Measurements from ENCODE around the gene TBC1D22A. TPM values are rescaled to one million over a fixed set of nuclear protein-coding genes. Genes with fewer than 3 reads are reported as not detected.

TBC1D22A gene
- total RNA-seq, 1 donor from 2014 or later = 28.9 TPM

- Mint-ChIP-seq H3K4me3 (ENCODE audit: unreplicated experiment) (no peak overlapping the region), H3K27me3 (ENCODE audit: unreplicated experiment) (no peaks in the 10 kb centered on the region), H3K36me3 (ENCODE audit: unreplicated experiment) (peaks cover 15% of the 10 kb centered on the region), H3K4me1 (ENCODE audit: unreplicated experiment) (no peaks in the 10 kb centered on the region), H3K9me3 (ENCODE audit: unreplicated experiment) (peaks cover 20% of the 10 kb centered on the region), H3K27ac (ENCODE audit: unreplicated experiment) (no peak overlapping the region)
- peak; percentile 83 for DNase-seq (ENCODE audit: extremely low spot score, unreplicated experiment)
- no peak for TF ChIP-seq CTCF (IDR thresholded peaks at IDR 0.05)
Measured at GRCh38 chr22:47176573-47177333, 414.3 kb downstream of the TBC1D22A start.

GRCh38 chr22:47177334-47177815 lies 414.9 kb downstream of the TBC1D22A start:
- no peak for TF ChIP-seq CTCF (IDR thresholded peaks at IDR 0.05)
- H3K27me3 Mint-ChIP-seq (ENCODE audit: unreplicated experiment) = no peaks in the 10 kb centered on the region
- DNase-seq (ENCODE audit: extremely low spot score, unreplicated experiment) = no peak
- no peaks in the 10 kb centered on the region for H3K4me1 Mint-ChIP-seq (ENCODE audit: unreplicated experiment)
- peaks cover 20% of the 10 kb centered on the region for H3K9me3 Mint-ChIP-seq (ENCODE audit: unreplicated experiment)
- H3K4me3 Mint-ChIP-seq (ENCODE audit: unreplicated experiment) = no peak overlapping the region
- H3K27ac Mint-ChIP-seq (ENCODE audit: unreplicated experiment) = no peak overlapping the region
- peaks cover 15% of the 10 kb centered on the region for H3K36me3 Mint-ChIP-seq (ENCODE audit: unreplicated experiment)

- Mint-ChIP-seq H3K27ac (ENCODE audit: unreplicated experiment) (no peak overlapping the region), H3K4me1 (ENCODE audit: unreplicated experiment) (no peaks in the 10 kb centered on the region), H3K9me3 (ENCODE audit: unreplicated experiment) (peaks cover 24% of the 10 kb centered on the region), H3K36me3 (ENCODE audit: unreplicated experiment) (peaks cover 17% of the 10 kb centered on the region), H3K27me3 (ENCODE audit: unreplicated experiment) (no peaks in the 10 kb centered on the region), H3K4me3 (ENCODE audit: unreplicated experiment) (no peak overlapping the region)
- DNase-seq (ENCODE audit: extremely low spot score, unreplicated experiment) = no peak
- TF ChIP-seq CTCF (IDR thresholded peaks at IDR 0.05) = no peak
Measured at GRCh38 chr22:47178339-47178738, 415.9 kb downstream of the TBC1D22A start.

- H3K27ac Mint-ChIP-seq (ENCODE audit: unreplicated experiment) = no peak overlapping the region
- no peaks in the 10 kb centered on the region for H3K4me1 Mint-ChIP-seq (ENCODE audit: unreplicated experiment)
- peaks cover 11% of the 10 kb centered on the region for H3K36me3 Mint-ChIP-seq (ENCODE audit: unreplicated experiment)
- H3K27me3 Mint-ChIP-seq (ENCODE audit: unreplicated experiment) = no peaks in the 10 kb centered on the region
- TF ChIP-seq CTCF (IDR thresholded peaks at IDR 0.05) = no peak
- no peak for DNase-seq (ENCODE audit: extremely low spot score, unreplicated experiment)
- H3K4me3 Mint-ChIP-seq (ENCODE audit: unreplicated experiment) = no peak overlapping the region
- H3K9me3 Mint-ChIP-seq (ENCODE audit: unreplicated experiment) = peaks cover 43% of the 10 kb centered on the region
Measured at GRCh38 chr22:47180796-47181195, 418.3 kb downstream of the TBC1D22A start.

GRCh38 chr22:47187176-47187957 lies 424.9 kb downstream of the TBC1D22A start:
- Mint-ChIP-seq H3K27me3 (ENCODE audit: unreplicated experiment) (no peaks in the 10 kb centered on the region), H3K4me3 (ENCODE audit: unreplicated experiment) (no peak overlapping the region), H3K4me1 (ENCODE audit: unreplicated experiment) (no peaks in the 10 kb centered on the region), H3K27ac (ENCODE audit: unreplicated experiment) (no peak overlapping the region), H3K9me3 (ENCODE audit: unreplicated experiment) (peaks cover 39% of the 10 kb centered on the region), H3K36me3 (ENCODE audit: unreplicated experiment) (peaks cover 3% of the 10 kb centered on the region)
- peak; percentile 38 for DNase-seq (ENCODE audit: extremely low spot score, unreplicated experiment)
- no peak for TF ChIP-seq CTCF (IDR thresholded peaks at IDR 0.05)

All from osteocyte (in vitro differentiated cells).